Stimulated activated CD4-positive, alpha-beta T cell treated with anti-CD3 and anti-CD28 coated beads, Interleukin-2, amount 100 ng/mL, for 48 hours (primary cell): Measurements from ENCODE around the gene PLEKHH2.

Source experiments
- DNase-seq, 2 donors: peaks; one replicate each; pipeline ENCODE4 v3.0.0-alpha.2; 2020

The PLEKHH2 gene

DNA sequence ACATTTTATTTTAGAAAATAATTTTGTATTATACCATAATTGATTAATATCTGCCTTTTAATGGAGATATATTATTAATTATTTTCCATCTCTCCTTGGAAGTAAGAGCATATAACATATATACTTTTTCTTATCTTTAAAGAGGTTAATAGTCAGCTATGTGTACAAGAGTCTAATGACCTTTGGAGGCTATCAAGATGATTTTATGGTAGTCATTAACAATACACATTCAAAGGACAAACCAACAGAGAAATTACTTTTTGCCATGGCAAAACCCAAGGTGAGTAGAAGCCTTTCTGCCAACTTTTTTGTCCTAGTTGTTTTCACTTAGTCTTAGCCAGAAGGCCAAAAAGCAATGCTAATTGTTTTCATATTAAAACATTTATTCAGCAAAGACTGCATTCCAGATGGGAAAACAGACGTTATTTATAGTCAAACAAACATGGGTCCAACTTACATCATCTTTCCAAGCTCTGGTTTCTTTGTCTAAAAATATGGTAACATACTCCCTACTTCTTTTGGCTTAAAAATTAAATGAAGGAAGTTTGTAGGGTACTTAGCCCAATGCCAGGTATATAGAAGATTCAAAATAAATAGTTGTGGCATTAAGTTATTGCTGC lies 127.1 kb downstream of the PLEKHH2 start:
- DNase-seq, result no peak

DNA sequence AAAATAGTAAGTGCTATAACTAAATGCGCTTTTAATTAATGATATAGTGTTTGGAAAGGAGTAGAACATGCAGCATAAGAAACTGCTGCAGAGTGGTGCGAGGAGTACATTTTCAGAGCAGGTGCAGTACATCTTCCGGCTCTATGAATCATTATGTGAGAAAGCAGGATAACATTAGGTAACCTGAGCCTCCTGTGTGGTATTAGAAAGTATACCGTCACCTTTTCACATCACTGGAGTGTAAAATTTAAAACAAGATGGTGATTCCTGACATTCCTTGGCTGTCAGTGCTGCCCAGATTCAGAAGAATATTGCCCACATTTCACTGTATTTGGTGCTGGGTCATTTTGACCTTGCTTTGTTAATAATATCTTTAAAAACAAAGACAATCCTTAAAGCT lies 128.9 kb downstream of the PLEKHH2 start:
- DNase-seq, result no peak

DNA sequence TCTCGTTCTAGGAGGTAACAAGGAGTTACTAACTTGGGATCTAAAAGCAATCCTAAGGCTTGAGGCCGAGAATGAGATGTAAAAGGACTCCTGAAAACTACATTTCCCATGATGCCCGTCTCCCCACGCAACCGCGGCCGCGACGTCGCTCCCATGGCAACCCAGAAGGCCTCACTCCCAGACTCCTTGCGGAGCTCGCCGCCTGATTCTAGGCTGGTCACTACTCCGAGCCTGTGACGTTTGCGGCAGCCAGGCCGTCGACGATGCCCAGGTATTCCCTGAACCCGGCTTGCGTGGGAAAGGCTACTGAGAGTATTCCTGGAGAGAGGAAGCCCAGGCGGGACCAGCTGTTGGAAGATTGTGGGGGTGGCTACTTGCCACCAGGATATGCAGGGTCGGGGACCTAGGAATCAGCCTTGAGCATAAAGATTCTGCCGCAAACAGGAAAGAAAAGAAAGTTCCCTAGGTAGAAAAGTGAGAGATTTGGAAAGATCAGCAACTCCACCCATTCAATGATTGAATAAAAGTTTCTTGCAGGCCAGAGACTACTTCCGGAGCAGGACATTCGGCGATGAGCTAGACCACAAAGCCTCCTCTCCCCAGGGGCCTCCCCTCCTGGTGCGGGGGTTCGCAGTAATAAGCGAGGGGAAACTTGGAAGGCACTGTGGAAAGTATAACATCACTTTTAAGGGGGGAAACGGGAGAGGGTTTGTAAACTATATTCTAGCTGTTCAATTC lies 137.0 kb downstream of the PLEKHH2 start, which contains the start of gene DYNC2LI1:
Gene DYNC2LI1, plus strand, starts transcription at position 164 of the 738 bp plus-strand sequence. Its CDS starts 100 bp downstream, at position 264.
- DNase-seq, result peak; percentile 78 to 81

GRCh38 chr2:43774617-43775016 lies 137.6 kb downstream of the PLEKHH2 start:
- DNase-seq, result no peak

DNA sequence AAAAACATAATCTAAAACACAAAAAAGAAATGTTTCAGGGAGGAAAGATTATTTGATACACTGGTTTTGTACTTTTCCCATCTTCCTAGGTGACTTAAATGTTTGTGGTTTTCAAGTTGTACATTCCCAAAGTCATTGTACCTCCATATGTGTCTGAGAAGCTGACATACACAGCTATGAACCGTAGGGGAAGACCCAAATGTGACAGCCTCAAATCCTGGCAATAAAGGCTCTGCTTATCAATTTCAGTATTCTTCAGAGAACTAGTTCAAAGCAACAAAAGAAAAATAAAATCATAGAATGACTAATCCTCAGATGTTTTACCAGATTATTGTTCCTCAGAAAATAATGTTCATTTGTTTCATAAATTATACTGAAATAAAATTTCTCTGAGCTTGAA lies 139.3 kb downstream of the PLEKHH2 start:
- no peak for DNase-seq

DNA sequence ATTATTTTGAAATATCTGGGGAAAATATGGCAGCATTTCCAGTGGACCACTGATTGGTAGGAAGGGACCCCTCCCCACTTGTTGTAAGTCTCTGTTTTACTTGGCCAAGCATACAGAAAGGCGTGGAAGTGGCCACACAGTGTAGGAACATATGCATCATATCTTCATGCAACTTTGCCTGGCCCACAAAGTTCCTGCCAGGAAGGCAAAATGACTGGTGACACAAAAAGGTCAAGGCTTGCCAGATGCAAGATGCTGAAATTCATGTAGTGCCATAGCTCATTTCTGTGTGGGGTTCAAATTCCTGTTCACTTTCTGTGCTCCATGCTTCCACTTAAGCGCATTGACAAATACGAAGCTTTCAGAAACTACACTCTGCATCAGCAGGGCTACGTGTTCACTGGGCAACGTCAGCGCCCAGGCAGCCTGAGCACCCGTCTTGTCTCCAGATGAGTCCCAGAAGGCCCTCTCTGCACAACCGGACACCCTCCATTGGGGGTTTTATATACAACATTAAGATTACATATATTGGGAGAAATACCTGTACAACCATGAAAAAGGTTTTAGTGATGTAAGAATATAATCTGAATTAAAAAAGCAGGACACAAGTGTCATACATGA lies 140.4 kb downstream of the PLEKHH2 start:
- no peak for DNase-seq

DNA sequence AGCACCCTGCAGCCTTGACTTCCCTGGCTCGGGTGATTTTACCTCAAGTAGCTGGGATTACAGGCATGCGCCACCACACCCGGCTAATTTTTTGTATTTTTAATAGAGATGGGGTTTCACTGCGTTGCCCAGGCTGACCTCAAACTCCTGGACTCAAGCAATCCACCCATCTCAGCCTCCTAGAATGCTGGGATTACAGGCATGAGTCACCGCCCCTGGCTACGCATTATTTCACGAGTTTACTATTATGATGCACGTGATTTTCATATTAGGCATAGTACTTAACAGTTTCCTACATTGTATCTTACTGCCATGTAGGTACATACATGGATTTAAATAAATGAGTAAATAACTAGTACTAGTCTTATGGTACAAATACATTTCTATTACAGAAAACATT lies 141.2 kb downstream of the PLEKHH2 start:
- DNase-seq, result no peak

GRCh38 chr2:43787895-43788294 lies 150.8 kb downstream of the PLEKHH2 start:
- no peak for DNase-seq

GRCh38 chr2:43788646-43789045 lies 151.6 kb downstream of the PLEKHH2 start:
- DNase-seq, result no peak

DNA sequence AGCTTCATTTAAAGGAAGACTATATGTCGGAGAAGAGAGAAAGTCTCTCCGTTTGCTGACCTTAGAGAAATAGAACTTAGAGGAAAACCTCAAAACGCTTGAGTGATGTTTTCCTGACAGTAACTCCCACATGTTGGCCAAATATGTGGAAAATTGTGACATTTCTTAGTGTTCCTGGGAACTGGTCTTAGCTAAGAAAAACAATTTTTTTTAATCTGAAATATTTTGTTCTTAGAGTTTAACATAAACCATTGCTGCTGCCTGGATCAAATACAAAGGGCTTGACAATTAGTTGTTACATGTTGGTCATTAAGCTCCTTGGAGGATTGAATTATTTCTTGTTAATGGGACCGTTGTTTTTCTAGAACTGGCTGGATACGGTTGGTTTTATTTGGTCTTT lies 153.1 kb downstream of the PLEKHH2 start:
- no peak for DNase-seq

DNA sequence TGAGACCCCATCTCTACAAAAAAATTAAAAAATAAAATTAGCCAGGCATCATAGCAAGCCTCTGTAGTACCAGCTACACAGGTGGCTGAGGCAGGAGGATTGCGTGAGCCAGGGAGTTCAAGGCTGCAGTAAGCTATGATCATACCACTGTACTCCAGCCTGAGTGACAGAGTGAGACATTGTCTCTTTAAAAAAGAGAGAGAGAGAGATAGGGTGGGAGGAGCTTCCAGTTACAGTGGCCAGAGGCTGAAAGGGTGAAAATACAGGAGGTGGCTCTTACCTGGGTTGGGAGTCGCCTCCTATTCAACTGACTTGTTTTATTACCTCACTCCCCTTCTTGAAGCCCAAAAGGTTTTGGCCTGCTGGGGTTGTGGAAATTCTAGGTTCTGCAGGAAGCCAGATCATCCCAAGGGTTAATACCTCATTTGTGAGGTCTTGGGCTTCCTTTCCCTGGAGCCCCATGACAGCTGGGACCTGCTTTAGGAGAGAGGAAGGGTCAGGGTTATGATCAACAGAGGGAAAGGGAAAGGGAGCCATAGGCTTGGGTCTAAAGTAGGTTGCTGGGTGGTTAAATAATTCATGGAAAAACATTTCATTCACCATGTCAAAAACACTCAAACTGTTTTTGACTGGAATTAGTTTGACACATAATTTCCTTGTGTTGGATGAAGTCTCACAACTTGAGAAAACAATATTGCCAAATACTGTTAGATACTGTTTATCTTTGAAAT lies 154.1 kb downstream of the PLEKHH2 start:
- DNase-seq, result no peak

DNA sequence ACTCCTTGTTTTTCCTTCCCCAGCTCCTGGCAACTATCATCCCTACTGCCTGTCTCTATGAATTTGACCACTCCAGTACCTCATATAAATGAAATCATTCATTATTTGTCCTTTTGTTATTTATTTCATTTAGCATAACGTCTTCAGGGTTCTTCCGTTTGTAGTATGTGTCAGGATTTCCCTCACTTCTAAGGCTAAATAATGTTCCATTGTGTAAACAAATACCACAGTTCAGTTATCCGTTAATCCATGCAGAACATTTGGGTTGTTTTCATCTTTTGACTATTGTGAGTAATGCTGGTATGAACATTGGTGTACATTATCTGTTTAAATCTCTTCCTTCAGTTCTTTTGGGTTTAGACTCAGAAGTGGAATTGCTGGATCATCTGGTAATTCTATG lies 155.6 kb downstream of the PLEKHH2 start:
- no peak for DNase-seq

DNA sequence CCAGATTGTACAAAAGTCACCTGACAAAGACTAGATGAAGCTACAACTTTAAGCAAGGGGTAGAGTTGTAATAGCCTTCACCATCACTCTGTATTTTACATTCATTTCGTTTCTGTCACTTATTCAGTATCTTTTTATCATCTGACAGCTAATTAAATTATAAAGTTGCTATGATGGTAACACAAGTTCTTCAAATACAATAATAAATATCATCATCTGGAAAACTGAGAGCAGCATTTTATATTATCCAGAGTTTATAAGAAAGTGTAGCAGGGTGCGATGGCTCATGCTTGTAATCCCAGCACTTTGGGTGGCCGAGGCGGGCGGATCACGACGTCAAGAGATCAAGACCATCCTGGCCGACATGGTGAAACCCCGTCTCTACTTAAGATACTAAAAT lies 157.9 kb downstream of the PLEKHH2 start:
- no peak for DNase-seq

DNA sequence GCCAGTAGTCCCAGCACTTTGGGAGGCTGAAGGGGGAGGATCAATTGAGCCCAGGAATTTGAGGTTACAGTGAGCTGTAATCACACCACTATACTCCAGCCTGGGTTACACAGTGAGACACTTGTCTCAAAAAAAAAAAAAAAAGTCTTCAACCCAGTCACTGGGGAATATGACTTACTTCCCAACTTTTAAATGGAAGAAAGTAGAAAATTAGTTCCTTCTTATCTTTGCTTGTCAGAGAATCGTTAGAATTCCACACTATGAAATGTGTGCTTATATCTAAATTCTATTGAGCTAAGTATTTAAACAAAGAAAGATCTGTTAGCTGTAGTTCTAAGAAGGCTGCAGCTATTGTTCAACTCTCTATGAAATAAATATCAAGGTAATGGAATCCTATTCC lies 159.1 kb downstream of the PLEKHH2 start:
- no peak for DNase-seq

DNA sequence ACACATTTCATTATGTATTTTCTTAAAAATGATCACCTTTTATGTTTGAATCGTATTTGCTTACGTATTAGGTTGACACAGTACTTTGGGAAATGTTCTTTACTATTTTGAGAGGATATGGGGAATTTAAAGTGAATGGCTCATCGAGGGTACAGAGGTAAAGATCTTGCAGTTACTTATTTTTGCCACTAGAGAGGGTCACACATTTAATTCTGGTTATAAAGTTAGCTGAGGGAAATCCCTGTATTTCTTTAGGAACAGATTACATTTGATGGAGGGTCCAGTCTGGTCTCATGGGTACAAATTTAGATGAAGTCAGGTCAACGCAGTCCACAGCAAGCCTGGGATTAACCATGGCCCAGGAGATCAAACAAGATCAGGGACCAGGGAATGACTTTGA lies 161.2 kb downstream of the PLEKHH2 start:
- DNase-seq, result no peak

DNA sequence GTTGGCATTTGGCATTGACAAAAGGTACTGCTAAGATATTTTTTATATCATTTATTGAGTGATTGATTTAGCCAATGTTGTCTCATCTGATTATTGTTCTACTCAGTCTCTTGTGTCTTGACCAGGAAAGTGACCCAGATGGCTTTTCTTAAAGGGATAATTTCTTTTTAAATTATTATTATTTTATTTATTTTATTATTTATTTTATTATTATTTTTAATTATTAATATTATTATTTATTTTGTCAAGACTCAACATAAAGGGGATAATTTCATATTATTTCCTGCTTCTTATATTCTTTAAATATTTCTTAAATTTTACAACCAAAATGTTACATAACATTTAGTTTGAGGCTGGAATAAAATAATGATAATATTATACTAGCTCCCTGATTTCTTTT lies 163.8 kb downstream of the PLEKHH2 start:
- no peak for DNase-seq

DNA sequence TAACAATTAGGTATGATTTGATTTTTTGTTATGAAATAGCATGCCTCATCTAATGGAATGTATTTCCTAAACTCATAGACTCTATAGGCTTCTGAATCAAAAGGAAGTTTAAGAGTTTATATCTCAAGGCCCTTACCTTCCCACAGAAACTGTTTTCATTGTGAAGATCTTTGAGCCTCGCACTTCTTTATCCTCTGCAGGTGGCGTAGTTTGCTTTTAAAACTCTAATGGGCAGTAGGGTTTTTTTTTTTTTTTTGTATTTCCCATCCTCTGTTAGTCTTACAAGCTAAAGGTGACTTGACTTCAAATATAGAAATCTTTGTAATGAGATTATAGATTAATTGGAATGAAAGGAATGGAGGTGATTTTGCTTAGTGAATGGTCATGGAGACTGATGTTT lies 165.1 kb downstream of the PLEKHH2 start:
- no peak for DNase-seq

DNA sequence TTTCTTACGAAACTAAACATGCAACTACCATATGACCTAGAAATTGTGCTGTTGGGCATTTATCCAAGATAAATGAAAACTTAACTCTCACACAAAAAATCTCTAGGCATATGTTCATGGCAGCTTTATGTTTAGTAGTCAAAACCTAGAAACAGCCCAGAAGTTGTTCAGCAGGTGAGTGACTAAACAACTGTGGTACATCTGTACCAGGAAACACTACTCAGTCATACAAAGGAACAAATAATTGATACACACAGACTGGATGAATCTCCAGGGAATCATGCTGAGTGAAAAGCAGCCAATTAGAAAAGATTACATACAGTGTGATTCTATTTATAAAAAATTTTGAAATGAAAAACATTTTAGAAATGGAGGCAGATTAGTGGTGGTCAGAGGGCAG lies 166.1 kb downstream of the PLEKHH2 start:
- DNase-seq, result no peak

GRCh38 chr2:43806719-43807031 lies 169.6 kb downstream of the PLEKHH2 start:
- no peak for DNase-seq

DNA sequence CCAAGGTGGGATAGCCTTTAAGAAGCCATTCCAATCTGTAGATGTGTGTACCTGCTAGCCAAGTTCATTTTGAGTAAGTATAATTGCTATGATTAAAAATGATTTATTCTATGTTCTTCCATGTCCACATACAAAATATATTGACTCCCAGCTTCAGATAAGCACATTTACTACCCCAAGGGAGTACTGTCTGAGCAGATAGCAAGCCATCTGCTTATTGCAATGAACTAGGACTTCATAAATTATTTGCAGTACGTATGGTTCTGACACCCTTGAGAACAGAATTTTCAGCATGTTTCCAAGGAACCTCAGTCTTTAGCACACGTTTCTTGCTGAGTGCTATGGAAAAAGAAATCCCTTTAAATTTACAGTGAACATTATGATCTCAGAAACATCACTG lies 173.4 kb downstream of the PLEKHH2 start:
- no peak for DNase-seq

DNA sequence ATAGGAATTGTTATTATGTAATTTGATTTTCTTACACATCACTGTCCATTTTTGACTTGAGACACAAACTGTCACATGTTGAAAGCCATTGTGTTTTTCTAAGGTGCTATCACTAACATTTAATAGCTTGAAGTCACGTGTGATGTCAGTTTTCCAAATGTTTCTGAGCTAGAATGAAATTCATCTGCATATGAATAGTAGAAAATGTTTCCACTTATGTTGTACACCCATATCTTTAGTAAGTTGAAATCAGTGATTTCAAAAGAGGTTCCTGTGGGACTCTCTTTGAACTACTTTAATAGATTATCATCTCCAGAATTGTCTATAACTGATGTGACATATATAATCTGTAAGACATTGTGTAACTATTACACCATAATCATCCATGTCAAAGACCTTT lies 173.8 kb downstream of the PLEKHH2 start:
- no peak for DNase-seq

DNA sequence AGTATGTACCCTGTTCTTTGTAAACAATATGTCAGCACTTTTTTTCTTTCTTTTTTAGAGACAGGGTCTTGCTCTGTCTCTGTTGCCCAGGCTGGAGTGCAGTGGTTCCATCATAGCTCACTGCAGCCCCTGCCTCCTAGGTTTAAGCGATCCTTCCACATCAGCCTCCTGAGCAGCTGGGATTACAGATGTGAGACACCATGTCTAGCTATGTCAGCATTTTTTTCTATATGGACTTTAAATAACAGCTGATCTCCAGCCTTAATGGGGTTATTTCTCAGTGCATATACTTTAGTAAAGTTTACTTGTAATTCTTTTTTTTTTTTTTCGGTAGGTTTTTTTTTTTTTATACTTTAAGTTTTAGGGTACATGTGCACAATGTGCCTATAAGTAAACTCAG lies 174.9 kb downstream of the PLEKHH2 start:
- DNase-seq, result no peak

- DNase-seq, result no peak
Measured at GRCh38 chr2:43812947-43813346, 175.9 kb downstream of the PLEKHH2 start.

DNA sequence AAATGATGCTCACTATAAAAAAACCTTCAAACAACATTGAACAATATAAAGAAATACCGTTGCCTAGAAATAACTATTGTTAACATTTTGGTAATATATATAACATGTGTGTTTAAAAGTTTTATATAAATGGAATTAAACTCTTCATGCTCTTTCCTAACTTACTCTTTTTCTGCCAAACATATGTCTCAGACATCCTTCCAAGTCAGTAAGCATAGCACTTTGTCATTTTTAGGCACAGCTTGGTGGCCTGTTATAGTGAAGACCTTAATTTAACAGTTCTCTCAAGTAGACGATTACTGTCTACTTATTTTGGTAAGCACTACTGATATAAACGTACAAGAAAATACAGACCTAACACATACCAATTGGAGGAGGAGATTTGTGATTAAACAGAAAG lies 177.7 kb downstream of the PLEKHH2 start:
- no peak for DNase-seq
